HepG2 (cell line): ENCODE results near the gene ATE1. TPM values are rescaled to one million over a fixed set of nuclear protein-coding genes. Genes with fewer than 3 reads are reported as not detected.

Experiments used
- ATAC-seq: fragments of 200-7000 bp; cut with Tn5 transposase; 3 replicates; pipeline ENCODE4 v1.9.1; 2020; ENCODE audit warnings: mild to moderate bottlenecking, moderate library complexity
- BruUV-seq: library from RNA; stranded (reverse); fragments of 400-500 nt; replicated peaks from 2 replicates; lab custom pipeline; 2021; lab: Mats Ljungman, UMichigan
- CTCF ChIA-PET: fragments of 300-600 bp; formaldehyde crosslinking; extraction: SDS; loops from one replicate; lab custom pipeline; 2021; ENCODE audit warnings: low total read pairs, inconsistent platforms, low intra/inter-chr PET ratio; lab: Yijun Ruan, JAX
- POLR2A ChIA-PET: fragments of 350-600 bp; sonication (Branson Sonifier 250); formaldehyde crosslinking; loops from one replicate; lab custom pipeline; 2020; ENCODE audit warnings: antibody characterized with exemption, inconsistent platforms; lab: Yijun Ruan, JAX
- DNase-seq: peaks from one replicate; pipeline ENCODE4 v3.0.0-alpha.2; 2015; ENCODE audit warnings: low spot score
- FAIRE-seq: peaks from 3 replicates; lab custom pipeline; 2011; peaks lifted over from hg19 to GRCh38; lab: Jason Lieb, UNC
- H2AFZ ChIP-seq: one replicate; pipeline ENCODE4 v1.6.1; 2011; ENCODE audit warnings: low read length, inconsistent platforms
- H3K27ac ChIP-seq: fragments of 300-600 bp; 3 replicates; pipeline ENCODE4 v1.8.0; 2011; ENCODE audit warnings: mixed run types, mild to moderate bottlenecking, mixed read lengths, low read length, inconsistent platforms; ENCODE audit not compliant: insufficient read depth; ENCODE audit errors: extremely low read length
- H3K27me3 ChIP-seq, 2 experiments: fragments of 200-600 bp in 1 of 2; 2 replicates in 1 of 2; 3 replicates in 1 of 2; pipeline versions ENCODE4 v1.6.0 to v1.8.0; 2011; ENCODE audit warnings: low read length in 2 of 2, mild to moderate bottlenecking in 2 of 2, moderate library complexity in 2 of 2, inconsistent platforms in 1 of 2; ENCODE audit not compliant: insufficient read depth in 2 of 2, control insufficient read depth in 1 of 2
- H3K36me3 ChIP-seq, 2 experiments: fragments of 200-600 bp in 1 of 2; replicated peaks in 1 of 2; 2 replicates in 1 of 2; 3 replicates in 1 of 2; pipeline versions ENCODE4 v1.5.1 to v1.8.0; 2011; ENCODE audit warnings: low read length in 2 of 2, inconsistent platforms in 1 of 2; ENCODE audit not compliant: insufficient read depth in 2 of 2, control insufficient read depth in 1 of 2
- H3K4me1 ChIP-seq: 2 replicates; pipeline ENCODE4 v1.5.1; 2012; ENCODE audit warnings: low read length, inconsistent platforms; ENCODE audit not compliant: insufficient read depth
- H3K4me2 ChIP-seq: 2 replicates; pipeline ENCODE4 v1.6.0; 2011; ENCODE audit warnings: low read depth, low read length, inconsistent platforms
- H3K4me3 ChIP-seq, 3 experiments: fragments of 200-600 bp in 1 of 3; sonication (generic), shearing (Covaris generic) in 1 of 3; replicated peaks in 1 of 3; 2 replicates each; pipeline ENCODE4 v1.5.1; 2011 to 2016; ENCODE audit warnings: low read length in 3 of 3, inconsistent platforms in 2 of 3, low read depth in 2 of 3, mild to moderate bottlenecking in 2 of 3, control low read depth in 1 of 3, mixed read lengths in 1 of 3; ENCODE audit not compliant: insufficient read depth in 1 of 3
- H3K79me2 ChIP-seq: one replicate; pipeline ENCODE4 v1.6.1; 2011; ENCODE audit warnings: low read length, inconsistent platforms; ENCODE audit not compliant: insufficient read depth
- H3K9ac ChIP-seq: 2 replicates; pipeline ENCODE4 v1.6.0; 2011; ENCODE audit warnings: mild to moderate bottlenecking, low read depth, low read length, inconsistent platforms; ENCODE audit not compliant: insufficient read depth
- H3K9me3 ChIP-seq: 2 replicates; pipeline ENCODE4 v1.5.1; 2012; ENCODE audit warnings: mild to moderate bottlenecking, low read length
- H4K20me1 ChIP-seq: 2 replicates; pipeline ENCODE4 v1.6.0; 2011; ENCODE audit warnings: inconsistent platforms, mild to moderate bottlenecking, low read length, moderate library complexity; ENCODE audit not compliant: insufficient read depth
- EZH2 ChIP-seq: conservative IDR thresholded peaks from 2 replicates; pipeline ENCODE4 v1.6.1; 2012; ENCODE audit warnings: mild to moderate bottlenecking, low read depth, low read length, moderate library complexity
- HDAC2 ChIP-seq: sonication (generic); formaldehyde crosslinking; IDR thresholded peaks from 2 replicates; pipeline ENCODE4 v1.4.0; 2020; ENCODE audit warnings: missing genetic modification reagents
- HOXD1 ChIP-seq: sonication (generic); formaldehyde crosslinking; IDR thresholded peaks from 2 replicates; pipeline ENCODE4 v1.5.0; 2020; ENCODE audit warnings: missing genetic modification reagents
- KLF9 ChIP-seq: IDR thresholded peaks from 2 replicates; pipeline ENCODE4 v1.6.1; 2016; ENCODE audit warnings: low read depth
- POGZ ChIP-seq: sonication (generic); formaldehyde crosslinking; IDR thresholded peaks from 2 replicates; pipeline ENCODE4 v1.4.0; 2020; ENCODE audit warnings: mild to moderate bottlenecking, missing genetic modification reagents
- PRDM4 ChIP-seq: sonication (generic); formaldehyde crosslinking; IDR thresholded peaks from 2 replicates; pipeline ENCODE4 v1.9.0; 2021; ENCODE audit warnings: missing genetic modification reagents, borderline replicate concordance
- SP2 ChIP-seq: sonication (generic); formaldehyde crosslinking; IDR thresholded peaks from 2 replicates; pipeline ENCODE4 v1.5.1; 2020; ENCODE audit warnings: mild to moderate bottlenecking, missing genetic modification reagents
- SUZ12 ChIP-seq: fragments of 150-350 bp; IDR thresholded peaks from 2 replicates; pipeline ENCODE4 v1.6.1; 2014; ENCODE audit warnings: low read depth, low read length
- ZNF318 ChIP-seq: sonication (generic); formaldehyde crosslinking; IDR thresholded peaks from 2 replicates; pipeline ENCODE4 v1.4.0; 2020; ENCODE audit warnings: mild to moderate bottlenecking, missing genetic modification reagents
- WGBS: methylation state at CpG from one replicate; pipeline ENCODE4 v1.1.6; 2017; ENCODE audit warnings: low lambda C conversion rate; 5-methylcytosine and 5-hydroxymethylcytosine counted together
- in situ Hi-C: cut with HindIII; loops from 2 replicates; pipeline ENCODE4 v1.10.0; 2017; ENCODE audit warnings: low pct_unique_long_range_greater_than_20kb; ENCODE audit not compliant: extremely low pct_ligation_motif_present
- intact Hi-C: fragments of 100-400 bp; cut with micrococcal nuclease; formaldehyde crosslinking; loops from one replicate; pipeline ENCODE4 v1.10.0; 2022; ENCODE audit not compliant: unreplicated experiment
- polyA plus RNA-seq, 8 experiments: library from polyadenylated mRNA; depleted of rRNA in 3 of 8; stranded (reverse) in 7 of 8; unstranded in 1 of 8; fragments of >200 nt; fragmentation: Illumina TruSeq in 4 of 8; extraction: Trizol in 4 of 8; gene quantifications; 2 replicates each; pipeline versions ENCODE4 v1.2.1 to v1.2.3, GENCODE V29; 2011 to 2016; ENCODE audit warnings: low read depth in 4 of 8, missing spikeins in 1 of 8, mixed read lengths in 1 of 8; ENCODE audit not compliant: insufficient read depth in 1 of 8
- total RNA-seq, 5 experiments: library from RNA; depleted of rRNA; stranded (reverse); fragments of >200 nt; fragmentation: Illumina TruSeq; extraction: Trizol; gene quantifications; 2 replicates each; pipeline ENCODE4 v1.2.3, GENCODE V29; 2016; ENCODE audit warnings: low read depth in 1 of 5
- TF ChIP-seq, protein P1 (sequence below): IDR thresholded peaks from 2 replicates; pipeline ENCODE4 v1.6.1; 2016; ENCODE audit warnings: missing compliant biosample characterization, missing genetic modification reagents, borderline replicate concordance
- TF ChIP-seq, protein P2 (sequence below): sonication (generic); formaldehyde crosslinking; IDR thresholded peaks from 2 replicates; pipeline ENCODE4 v1.4.0; 2020; ENCODE audit warnings: mild to moderate bottlenecking, missing genetic modification reagents
- TF ChIP-seq, protein P3 (sequence below): sonication (generic); formaldehyde crosslinking; IDR thresholded peaks from 2 replicates; pipeline ENCODE4 v1.4.0; 2020; ENCODE audit warnings: missing genetic modification reagents

The ATE1 gene
- total and polyA plus RNA-seq, 2 of the 13 experiments (the other 11 are each of a cell fraction or from before 2014, with no cell fraction given) = 17.5 to 42.2 TPM

- H4K20me1 ChIP-seq = no peaks in the 10 kb centered on the region
- no peaks in the 10 kb centered on the region for H3K4me1 ChIP-seq
- no peak overlapping the region for H3K27ac ChIP-seq
- H3K79me2 ChIP-seq = no peaks in the 10 kb centered on the region
- 93% methylated on average over 2 of the region's 2 CpGs for WGBS
- peaks cover 7 to 41% of the 10 kb centered on the region in 2 experiments; a peak in 4 of 5 replicates for H3K36me3 ChIP-seq
- H3K9ac ChIP-seq = no peak overlapping the region
- FAIRE-seq (no peak), DNase-seq (no peak), ATAC-seq (no peak)
- intact Hi-C loops = no loop called here
- H3K27me3 ChIP-seq = no peaks in the 10 kb centered on the region
- POLR2A ChIA-PET = no interaction called here
- no TSS peak for BruUV-seq
- in situ Hi-C loops = no loop called here
- no peak overlapping the region for H2AFZ ChIP-seq
- H3K9me3 ChIP-seq = no peaks in the 10 kb centered on the region
- CTCF ChIA-PET = no interaction called here
- H3K4me2 ChIP-seq = no peak overlapping the region
- H3K4me3 ChIP-seq = no peak overlapping the region
- TF ChIP-seq HOXD1 (CRISPR knock-in tag) (no peak), EZH2 (no peak), KLF9 (CRISPR knock-in tag) (no peak), POGZ (CRISPR knock-in tag) (no peak), ZNF318 (CRISPR knock-in tag) (no peak), SP2 (no peak), HDAC2 (CRISPR knock-in tag) (no peak), SUZ12 (no peak), PRDM4 (CRISPR knock-in tag) (no peak)
- TF ChIP-seq, protein P1, sequence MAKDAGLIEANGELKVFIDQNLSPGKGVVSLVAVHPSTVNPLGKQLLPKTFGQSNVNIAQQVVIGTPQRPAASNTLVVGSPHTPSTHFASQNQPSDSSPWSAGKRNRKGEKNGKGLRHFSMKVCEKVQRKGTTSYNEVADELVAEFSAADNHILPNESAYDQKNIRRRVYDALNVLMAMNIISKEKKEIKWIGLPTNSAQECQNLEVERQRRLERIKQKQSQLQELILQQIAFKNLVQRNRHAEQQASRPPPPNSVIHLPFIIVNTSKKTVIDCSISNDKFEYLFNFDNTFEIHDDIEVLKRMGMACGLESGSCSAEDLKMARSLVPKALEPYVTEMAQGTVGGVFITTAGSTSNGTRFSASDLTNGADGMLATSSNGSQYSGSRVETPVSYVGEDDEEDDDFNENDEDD = no peak
- TF ChIP-seq, protein P2, sequence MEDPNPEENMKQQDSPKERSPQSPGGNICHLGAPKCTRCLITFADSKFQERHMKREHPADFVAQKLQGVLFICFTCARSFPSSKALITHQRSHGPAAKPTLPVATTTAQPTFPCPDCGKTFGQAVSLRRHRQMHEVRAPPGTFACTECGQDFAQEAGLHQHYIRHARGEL (CRISPR knock-in tag) = no peak
- TF ChIP-seq, protein P3, sequence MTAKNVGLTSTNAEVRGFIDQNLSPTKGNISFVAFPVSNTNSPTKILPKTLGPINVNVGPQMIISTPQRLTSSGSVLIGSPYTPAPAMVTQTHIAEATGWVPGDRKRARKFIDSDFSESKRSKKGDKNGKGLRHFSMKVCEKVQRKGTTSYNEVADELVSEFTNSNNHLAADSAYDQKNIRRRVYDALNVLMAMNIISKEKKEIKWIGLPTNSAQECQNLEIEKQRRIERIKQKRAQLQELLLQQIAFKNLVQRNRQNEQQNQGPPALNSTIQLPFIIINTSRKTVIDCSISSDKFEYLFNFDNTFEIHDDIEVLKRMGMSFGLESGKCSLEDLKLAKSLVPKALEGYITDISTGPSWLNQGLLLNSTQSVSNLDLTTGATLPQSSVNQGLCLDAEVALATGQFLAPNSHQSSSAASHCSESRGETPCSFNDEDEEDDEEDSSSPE (CRISPR knock-in tag) = no peak
These were observed 140.7 kb downstream of the ATE1 start for GRCh38 chr10:121787169-121787568.
